HepG2 (cell line): ENCODE data around the gene MSMO1. TPM values are rescaled to one million over a fixed set of nuclear protein-coding genes. Genes with fewer than 3 reads are reported as not detected.

Experiments used
- ATAC-seq: fragments of 200-7000 bp; cut with Tn5 transposase; 3 replicates; pipeline ENCODE4 v1.9.1; 2020; ENCODE audit warnings: mild to moderate bottlenecking, moderate library complexity
- BruUV-seq: library from RNA; stranded (reverse); fragments of 400-500 nt; replicated peaks from 2 replicates; lab custom pipeline; 2021; lab: Mats Ljungman, UMichigan
- CTCF ChIA-PET: fragments of 300-600 bp; formaldehyde crosslinking; extraction: SDS; loops from one replicate; lab custom pipeline; 2021; ENCODE audit warnings: low total read pairs, inconsistent platforms, low intra/inter-chr PET ratio; lab: Yijun Ruan, JAX
- POLR2A ChIA-PET: fragments of 350-600 bp; sonication (Branson Sonifier 250); formaldehyde crosslinking; loops from one replicate; lab custom pipeline; 2020; ENCODE audit warnings: antibody characterized with exemption, inconsistent platforms; lab: Yijun Ruan, JAX
- DNase-seq: peaks from one replicate; pipeline ENCODE4 v3.0.0-alpha.2; 2015; ENCODE audit warnings: low spot score
- FAIRE-seq: peaks from 3 replicates; lab custom pipeline; 2011; peaks lifted over from hg19 to GRCh38; lab: Jason Lieb, UNC
- H2AFZ ChIP-seq: one replicate; pipeline ENCODE4 v1.6.1; 2011; ENCODE audit warnings: low read length, inconsistent platforms
- H3K27ac ChIP-seq: fragments of 300-600 bp; 3 replicates; pipeline ENCODE4 v1.8.0; 2011; ENCODE audit warnings: mixed run types, mild to moderate bottlenecking, mixed read lengths, low read length, inconsistent platforms; ENCODE audit not compliant: insufficient read depth; ENCODE audit errors: extremely low read length
- H3K27me3 ChIP-seq, 2 experiments: fragments of 200-600 bp in 1 of 2; 2 replicates in 1 of 2; 3 replicates in 1 of 2; pipeline versions ENCODE4 v1.6.0 to v1.8.0; 2011; ENCODE audit warnings: low read length in 2 of 2, mild to moderate bottlenecking in 2 of 2, moderate library complexity in 2 of 2, inconsistent platforms in 1 of 2; ENCODE audit not compliant: insufficient read depth in 2 of 2, control insufficient read depth in 1 of 2
- H3K36me3 ChIP-seq, 2 experiments: fragments of 200-600 bp in 1 of 2; replicated peaks in 1 of 2; 2 replicates in 1 of 2; 3 replicates in 1 of 2; pipeline versions ENCODE4 v1.5.1 to v1.8.0; 2011; ENCODE audit warnings: low read length in 2 of 2, inconsistent platforms in 1 of 2; ENCODE audit not compliant: insufficient read depth in 2 of 2, control insufficient read depth in 1 of 2
- H3K4me1 ChIP-seq: 2 replicates; pipeline ENCODE4 v1.5.1; 2012; ENCODE audit warnings: low read length, inconsistent platforms; ENCODE audit not compliant: insufficient read depth
- H3K4me2 ChIP-seq: 2 replicates; pipeline ENCODE4 v1.6.0; 2011; ENCODE audit warnings: low read depth, low read length, inconsistent platforms
- H3K4me3 ChIP-seq, 3 experiments: fragments of 200-600 bp in 1 of 3; sonication (generic), shearing (Covaris generic) in 1 of 3; replicated peaks in 1 of 3; 2 replicates each; pipeline ENCODE4 v1.5.1; 2011 to 2016; ENCODE audit warnings: low read length in 3 of 3, inconsistent platforms in 2 of 3, low read depth in 2 of 3, mild to moderate bottlenecking in 2 of 3, control low read depth in 1 of 3, mixed read lengths in 1 of 3; ENCODE audit not compliant: insufficient read depth in 1 of 3
- H3K79me2 ChIP-seq: one replicate; pipeline ENCODE4 v1.6.1; 2011; ENCODE audit warnings: low read length, inconsistent platforms; ENCODE audit not compliant: insufficient read depth
- H3K9ac ChIP-seq: 2 replicates; pipeline ENCODE4 v1.6.0; 2011; ENCODE audit warnings: mild to moderate bottlenecking, low read depth, low read length, inconsistent platforms; ENCODE audit not compliant: insufficient read depth
- H3K9me3 ChIP-seq: 2 replicates; pipeline ENCODE4 v1.5.1; 2012; ENCODE audit warnings: mild to moderate bottlenecking, low read length
- H4K20me1 ChIP-seq: 2 replicates; pipeline ENCODE4 v1.6.0; 2011; ENCODE audit warnings: inconsistent platforms, mild to moderate bottlenecking, low read length, moderate library complexity; ENCODE audit not compliant: insufficient read depth
- MAFK ChIP-seq, 2 experiments: IDR thresholded peaks in 1 of 2; conservative IDR thresholded peaks in 1 of 2; 2 replicates each; pipeline ENCODE4 v1.6.1; 2011; ENCODE audit warnings: improper control_type of control experiment in 2 of 2, low read length in 2 of 2
- MYPOP ChIP-seq: sonication (generic); formaldehyde crosslinking; IDR thresholded peaks from 2 replicates; pipeline ENCODE4 v1.8.1; 2023; ENCODE audit warnings: mild to moderate bottlenecking, moderate library complexity, missing genetic modification reagents
- PAF1 ChIP-seq: IDR thresholded peaks from 2 replicates; pipeline ENCODE4 v1.6.1; 2016; ENCODE audit warnings: missing genetic modification reagents, missing compliant biosample characterization
- PRMT3 ChIP-seq: sonication (generic); formaldehyde crosslinking; IDR thresholded peaks from 2 replicates; pipeline ENCODE4 v1.8.1; 2022; ENCODE audit warnings: low read depth, mild to moderate bottlenecking, moderate library complexity, missing genetic modification reagents, borderline replicate concordance
- RAD51 ChIP-seq: fragments of 450-650 bp; IDR thresholded peaks from 2 replicates; pipeline ENCODE4 v1.6.1; 2016; ENCODE audit warnings: borderline replicate concordance
- SSRP1 ChIP-seq: IDR thresholded peaks from 2 replicates; pipeline ENCODE4 v1.6.1; 2016; ENCODE audit warnings: control low read depth
- ZNF792 ChIP-seq: IDR thresholded peaks from 2 replicates; pipeline ENCODE4 v1.6.1; 2016
- WGBS: methylation state at CpG from one replicate; pipeline ENCODE4 v1.1.6; 2017; ENCODE audit warnings: low lambda C conversion rate; 5-methylcytosine and 5-hydroxymethylcytosine counted together
- in situ Hi-C: cut with HindIII; loops from 2 replicates; pipeline ENCODE4 v1.10.0; 2017; ENCODE audit warnings: low pct_unique_long_range_greater_than_20kb; ENCODE audit not compliant: extremely low pct_ligation_motif_present
- intact Hi-C: fragments of 100-400 bp; cut with micrococcal nuclease; formaldehyde crosslinking; loops from one replicate; pipeline ENCODE4 v1.10.0; 2022; ENCODE audit not compliant: unreplicated experiment
- polyA plus RNA-seq, 8 experiments: library from polyadenylated mRNA; depleted of rRNA in 3 of 8; stranded (reverse) in 7 of 8; unstranded in 1 of 8; fragments of >200 nt; fragmentation: Illumina TruSeq in 4 of 8; extraction: Trizol in 4 of 8; gene quantifications; 2 replicates each; pipeline versions ENCODE4 v1.2.1 to v1.2.3, GENCODE V29; 2011 to 2016; ENCODE audit warnings: low read depth in 4 of 8, missing spikeins in 1 of 8, mixed read lengths in 1 of 8; ENCODE audit not compliant: insufficient read depth in 1 of 8
- total RNA-seq, 5 experiments: library from RNA; depleted of rRNA; stranded (reverse); fragments of >200 nt; fragmentation: Illumina TruSeq; extraction: Trizol; gene quantifications; 2 replicates each; pipeline ENCODE4 v1.2.3, GENCODE V29; 2016; ENCODE audit warnings: low read depth in 1 of 5
- TF ChIP-seq, protein P1 (sequence below): sonication (generic); formaldehyde crosslinking; IDR thresholded peaks from 2 replicates; pipeline ENCODE4 v1.9.0; 2021; ENCODE audit warnings: missing genetic modification reagents, mild to moderate bottlenecking, borderline replicate concordance
- TF ChIP-seq, protein P2 (sequence below): sonication (generic); formaldehyde crosslinking; IDR thresholded peaks from 2 replicates; pipeline ENCODE4 v1.8.1; 2022; ENCODE audit warnings: low read depth, mild to moderate bottlenecking, missing genetic modification reagents
- TF ChIP-seq, protein P3 (sequence below): IDR thresholded peaks from 2 replicates; pipeline ENCODE4 v1.6.1; 2012; ENCODE audit warnings: low read depth, low read length, improper control_type of control experiment

Gene MSMO1
- total and polyA plus RNA-seq, 2 of the 13 experiments (the other 11 are each of a cell fraction or from before 2014, with no cell fraction given) = 98.1 to 216 TPM

DNA sequence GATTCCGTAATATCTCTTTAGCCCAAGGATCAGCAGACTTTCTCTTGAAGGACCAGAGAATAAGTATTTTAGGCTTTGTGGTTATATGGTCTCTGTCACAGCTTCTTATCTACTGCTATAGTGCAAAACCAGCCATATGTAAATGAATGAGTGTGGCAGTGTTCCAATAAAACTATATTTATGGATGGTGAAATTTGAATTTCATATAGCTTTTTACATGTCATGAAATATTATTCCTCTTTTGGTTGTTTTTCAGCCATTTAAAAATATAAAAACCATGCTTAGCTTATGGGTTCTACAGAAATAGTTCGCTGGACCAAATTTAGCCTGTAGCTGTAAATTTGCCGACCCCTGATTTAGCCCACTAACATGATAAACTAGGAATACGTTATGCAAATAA is 18.0 kb upstream of the MSMO1 start (continued):
- no peak for TF ChIP-seq MYPOP (CRISPR knock-in tag)
- TF ChIP-seq PAF1 (CRISPR knock-in tag) = no peak

GRCh38 chr4:165312506-165312905 is 15.0 kb upstream of the MSMO1 start:
- 95% methylated on average over 2 of the region's 2 CpGs for WGBS
- no TSS peak for BruUV-seq

More at GRCh38 chr4:165312506-165312905, 15.0 kb upstream of the MSMO1 start:
- no peaks in the 10 kb centered on the region for H3K9me3 ChIP-seq
- in situ Hi-C loops = no loop called here
- no peak overlapping the region for H2AFZ ChIP-seq
- no peaks in the 10 kb centered on the region for H3K79me2 ChIP-seq
- ATAC-seq = no peak
- H3K27me3 ChIP-seq = no peaks in the 10 kb centered on the region
- no peak for DNase-seq
- H3K9ac ChIP-seq = no peak overlapping the region
- no peak overlapping the region for H3K27ac ChIP-seq
- ChIA-PET CTCF (no interaction called here), POLR2A (no interaction called here)
- no peak for FAIRE-seq
- TF ChIP-seq, protein P1, sequence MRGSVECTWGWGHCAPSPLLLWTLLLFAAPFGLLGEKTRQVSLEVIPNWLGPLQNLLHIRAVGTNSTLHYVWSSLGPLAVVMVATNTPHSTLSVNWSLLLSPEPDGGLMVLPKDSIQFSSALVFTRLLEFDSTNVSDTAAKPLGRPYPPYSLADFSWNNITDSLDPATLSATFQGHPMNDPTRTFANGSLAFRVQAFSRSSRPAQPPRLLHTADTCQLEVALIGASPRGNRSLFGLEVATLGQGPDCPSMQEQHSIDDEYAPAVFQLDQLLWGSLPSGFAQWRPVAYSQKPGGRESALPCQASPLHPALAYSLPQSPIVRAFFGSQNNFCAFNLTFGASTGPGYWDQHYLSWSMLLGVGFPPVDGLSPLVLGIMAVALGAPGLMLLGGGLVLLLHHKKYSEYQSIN (CRISPR knock-in tag) = no peak
- TF ChIP-seq, protein P2, sequence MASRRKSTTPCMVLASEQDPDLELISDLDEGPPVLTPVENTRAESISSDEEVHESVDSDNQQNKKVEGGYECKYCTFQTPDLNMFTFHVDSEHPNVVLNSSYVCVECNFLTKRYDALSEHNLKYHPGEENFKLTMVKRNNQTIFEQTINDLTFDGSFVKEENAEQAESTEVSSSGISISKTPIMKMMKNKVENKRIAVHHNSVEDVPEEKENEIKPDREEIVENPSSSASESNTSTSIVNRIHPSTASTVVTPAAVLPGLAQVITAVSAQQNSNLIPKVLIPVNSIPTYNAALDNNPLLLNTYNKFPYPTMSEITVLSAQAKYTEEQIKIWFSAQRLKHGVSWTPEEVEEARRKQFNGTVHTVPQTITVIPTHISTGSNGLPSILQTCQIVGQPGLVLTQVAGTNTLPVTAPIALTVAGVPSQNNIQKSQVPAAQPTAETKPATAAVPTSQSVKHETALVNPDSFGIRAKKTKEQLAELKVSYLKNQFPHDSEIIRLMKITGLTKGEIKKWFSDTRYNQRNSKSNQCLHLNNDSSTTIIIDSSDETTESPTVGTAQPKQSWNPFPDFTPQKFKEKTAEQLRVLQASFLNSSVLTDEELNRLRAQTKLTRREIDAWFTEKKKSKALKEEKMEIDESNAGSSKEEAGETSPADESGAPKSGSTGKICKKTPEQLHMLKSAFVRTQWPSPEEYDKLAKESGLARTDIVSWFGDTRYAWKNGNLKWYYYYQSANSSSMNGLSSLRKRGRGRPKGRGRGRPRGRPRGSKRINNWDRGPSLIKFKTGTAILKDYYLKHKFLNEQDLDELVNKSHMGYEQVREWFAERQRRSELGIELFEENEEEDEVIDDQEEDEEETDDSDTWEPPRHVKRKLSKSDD (CRISPR knock-in tag) = no peak
- TF ChIP-seq, protein P3, sequence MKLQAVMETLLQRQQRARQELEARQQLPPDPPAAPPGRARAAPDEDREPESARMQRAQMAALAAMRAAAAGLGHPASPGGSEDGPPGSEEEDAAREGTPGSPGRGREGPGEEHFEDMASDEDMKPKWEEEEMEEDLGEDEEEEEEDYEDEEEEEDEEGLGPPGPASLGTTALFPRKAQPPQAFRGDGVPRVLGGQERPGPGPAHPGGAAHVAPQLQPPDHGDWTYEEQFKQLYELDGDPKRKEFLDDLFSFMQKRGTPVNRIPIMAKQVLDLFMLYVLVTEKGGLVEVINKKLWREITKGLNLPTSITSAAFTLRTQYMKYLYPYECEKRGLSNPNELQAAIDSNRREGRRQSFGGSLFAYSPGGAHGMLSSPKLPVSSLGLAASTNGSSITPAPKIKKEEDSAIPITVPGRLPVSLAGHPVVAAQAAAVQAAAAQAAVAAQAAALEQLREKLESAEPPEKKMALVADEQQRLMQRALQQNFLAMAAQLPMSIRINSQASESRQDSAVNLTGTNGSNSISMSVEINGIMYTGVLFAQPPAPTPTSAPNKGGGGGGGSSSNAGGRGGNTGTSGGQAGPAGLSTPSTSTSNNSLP = no peak
- TF ChIP-seq PRMT3 (CRISPR knock-in tag) (no peak), ZNF792 (no peak), SSRP1 (no peak), MAFK (conservative IDR thresholded peaks at IDR 0.05 in 1 of 2, IDR thresholded peaks at IDR 0.05 in 1 of 2; ENCODE audit: low read length in 2 of 2) (no peak), RAD51 (no peak)
- H3K4me1 ChIP-seq = peaks cover 8% of the 10 kb centered on the region
- no peaks in the 10 kb centered on the region for H4K20me1 ChIP-seq
- H3K36me3 ChIP-seq = peaks cover 1 to 12% of the 10 kb centered on the region in 2 experiments; a peak in 1 of 5 replicates
- no peak overlapping the region for H3K4me2 ChIP-seq
- intact Hi-C loops = no loop called here
- no peak overlapping the region for H3K4me3 ChIP-seq
